Karpas-422 (cell line): ENCODE measurements around the gene TRPM8. TPM values are rescaled to one million over a fixed set of nuclear protein-coding genes. Genes with fewer than 3 reads are reported as not detected.

Experiments
- DNase-seq: peaks from one replicate; pipeline ENCODE4 v3.0.0-alpha.2; 2015
- H2AFZ ChIP-seq: fragments of 200-600 bp; sonication (generic); 2 replicates; pipeline ENCODE4 v1.6.1; 2014; ENCODE audit warnings: antibody characterized with exemption, low read length, mixed read lengths
- H3K27ac ChIP-seq: fragments of 200-600 bp; sonication (generic); 2 replicates; pipeline ENCODE4 v1.5.1; 2014; ENCODE audit warnings: mild to moderate bottlenecking, low read length, moderate library complexity
- H3K27me3 ChIP-seq: fragments of 200-600 bp; sonication (generic); 2 replicates; pipeline ENCODE4 v1.6.1; 2014; ENCODE audit warnings: low read length, mixed read lengths
- H3K36me3 ChIP-seq: fragments of 200-600 bp; sonication (generic); 2 replicates; pipeline ENCODE4 v1.6.1; 2014; ENCODE audit warnings: low read length, mixed read lengths; ENCODE audit not compliant: insufficient read depth
- H3K4me1 ChIP-seq: fragments of 200-600 bp; sonication (generic); 2 replicates; pipeline ENCODE4 v1.6.1; 2014; ENCODE audit warnings: mild to moderate bottlenecking, low read length, mixed read lengths
- H3K4me2 ChIP-seq: fragments of 200-600 bp; sonication (generic); 2 replicates; pipeline ENCODE4 v1.6.1; 2014; ENCODE audit warnings: low read length, low read depth, mild to moderate bottlenecking; ENCODE audit not compliant: poor library complexity, severe bottlenecking
- H3K4me3 ChIP-seq: fragments of 200-600 bp; sonication (generic); 2 replicates; pipeline ENCODE4 v1.5.1; 2014; ENCODE audit warnings: mild to moderate bottlenecking, antibody characterized with exemption, low read length, mixed read lengths
- H3K79me2 ChIP-seq: fragments of 200-600 bp; sonication (generic); 2 replicates; pipeline ENCODE4 v1.6.1; 2014; ENCODE audit warnings: mild to moderate bottlenecking, low read length, mixed read lengths
- H3K9ac ChIP-seq: fragments of 200-600 bp; sonication (generic); 2 replicates; pipeline ENCODE4 v1.6.0; 2014; ENCODE audit warnings: low read length
- H3K9me2 ChIP-seq: fragments of 200-600 bp; sonication (generic), shearing (Covaris generic); replicated peaks from 2 replicates; pipeline ENCODE4 v1.6.0; 2014; ENCODE audit warnings: mild to moderate bottlenecking, low read length, moderate library complexity; ENCODE audit not compliant: insufficient read depth
- H3K9me3 ChIP-seq: fragments of 300-700, 200-600 bp; sonication (generic); 2 replicates; pipeline ENCODE4 v1.6.1; 2014; ENCODE audit warnings: low read length, mixed read lengths
- H4K20me1 ChIP-seq: fragments of 200-600 bp; sonication (generic); 2 replicates; pipeline ENCODE4 v1.6.1; 2014; ENCODE audit warnings: mild to moderate bottlenecking, antibody characterized with exemption, low read length, low read depth; ENCODE audit not compliant: insufficient read depth
- total RNA-seq: library from RNA; depleted of rRNA; stranded (reverse); fragments of >200 nt; shearing (Covaris generic); gene quantifications from 2 replicates; pipeline ENCODE4 v1.2.3, GENCODE V29; 2014; ENCODE audit warnings: low replicate concordance

TRPM8 gene
- total RNA-seq, 1 experiment from 2014 or later = not detected

DNA sequence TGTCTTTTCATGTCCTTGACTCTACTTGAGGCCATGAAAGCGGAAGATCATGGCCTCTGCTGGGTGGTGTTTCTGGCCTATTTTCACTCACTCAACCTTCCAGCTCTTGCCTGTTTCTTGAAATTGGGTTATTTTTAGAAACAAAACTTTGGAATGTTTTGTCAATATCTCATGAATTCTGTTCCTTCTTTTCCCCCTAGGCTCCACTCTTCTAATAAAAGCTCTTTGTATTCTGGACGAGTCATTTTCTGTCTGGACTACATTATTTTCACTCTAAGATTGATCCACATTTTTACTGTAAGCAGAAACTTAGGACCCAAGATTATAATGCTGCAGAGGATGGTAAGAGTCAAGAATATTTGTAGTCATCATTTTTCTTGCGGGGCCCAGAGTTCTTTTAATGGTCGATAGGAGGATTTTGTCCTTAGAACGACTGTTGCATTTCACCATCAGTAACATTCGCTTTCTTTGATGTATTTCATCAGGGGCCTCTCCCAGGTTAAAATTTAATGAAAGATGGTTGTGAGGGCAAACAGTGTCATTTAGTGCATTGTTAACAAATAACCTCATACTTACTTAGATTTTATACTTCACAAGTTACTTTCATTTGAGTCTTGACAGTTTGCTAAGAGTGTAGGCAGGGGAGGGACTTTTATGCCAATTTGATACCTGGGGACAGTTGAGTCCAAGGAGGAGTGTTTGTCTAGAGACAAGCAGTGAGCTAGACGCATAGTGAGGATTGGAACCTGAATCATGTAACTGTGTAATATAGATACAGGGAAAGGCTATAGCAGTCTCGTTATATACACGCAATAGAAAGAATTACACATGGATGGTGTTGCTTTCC, 64.6 kb downstream of the TRPM8 start:
- no peak overlapping the region for H2AFZ ChIP-seq
- peaks cover 13% of the 10 kb centered on the region for H3K4me1 ChIP-seq
- DNase-seq = no peak
- H3K9ac ChIP-seq = no peak overlapping the region
- no peaks in the 10 kb centered on the region for H3K9me2 ChIP-seq
- H3K9me3 ChIP-seq = no peaks in the 10 kb centered on the region
- no peaks in the 10 kb centered on the region for H3K36me3 ChIP-seq
- no peak overlapping the region for H3K4me2 ChIP-seq
- no peaks in the 10 kb centered on the region for H3K27me3 ChIP-seq
- H3K79me2 ChIP-seq = no peaks in the 10 kb centered on the region
- H3K27ac ChIP-seq = no peak overlapping the region
- H4K20me1 ChIP-seq = no peaks in the 10 kb centered on the region; the same call in 1 of the 2 replicates
- no peak overlapping the region for H3K4me3 ChIP-seq

DNA sequence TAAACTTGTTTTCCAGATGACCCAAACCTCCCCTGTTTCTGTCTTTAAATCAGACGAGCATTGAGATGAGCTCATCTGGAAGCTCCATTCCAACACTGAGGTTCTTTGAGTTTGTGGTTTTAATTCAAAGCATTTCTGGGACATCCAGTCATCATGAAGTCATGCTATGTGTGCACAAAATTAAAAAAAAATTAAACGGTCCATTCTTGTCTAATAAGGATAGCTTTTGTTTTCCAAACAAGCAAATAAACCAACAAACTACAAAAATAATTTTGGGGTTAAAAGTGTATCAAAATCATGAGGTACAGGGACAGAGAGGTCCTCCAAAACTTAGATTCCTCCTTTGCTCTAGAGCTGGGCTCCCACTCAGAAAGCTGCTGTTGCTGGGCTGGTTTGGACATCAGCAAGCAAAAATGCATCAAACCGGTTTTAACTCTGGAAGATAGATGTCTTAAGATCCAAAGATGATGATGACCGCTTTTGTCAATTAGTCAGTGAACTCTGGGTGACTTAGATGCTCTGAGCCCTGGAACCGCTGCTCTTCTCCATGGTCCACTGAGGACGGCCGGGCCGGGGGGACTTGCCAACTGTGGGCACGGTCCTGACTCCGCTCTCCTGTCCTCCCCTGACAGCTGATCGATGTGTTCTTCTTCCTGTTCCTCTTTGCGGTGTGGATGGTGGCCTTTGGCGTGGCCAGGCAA, 65.4 kb downstream of the TRPM8 start:
- no peak for DNase-seq
- Histone ChIP-seq H3K4me3 (no peak overlapping the region), H4K20me1 (no peaks in the 10 kb centered on the region; the same call in 1 of the 2 replicates), H3K79me2 (no peaks in the 10 kb centered on the region), H3K4me2 (no peak overlapping the region), H3K27me3 (no peaks in the 10 kb centered on the region), H2AFZ (no peak overlapping the region), H3K27ac (no peak overlapping the region), H3K36me3 (no peaks in the 10 kb centered on the region), H3K9me3 (no peaks in the 10 kb centered on the region), H3K4me1 (peaks cover 13% of the 10 kb centered on the region), H3K9me2 (no peaks in the 10 kb centered on the region), H3K9ac (no peak overlapping the region)

DNA sequence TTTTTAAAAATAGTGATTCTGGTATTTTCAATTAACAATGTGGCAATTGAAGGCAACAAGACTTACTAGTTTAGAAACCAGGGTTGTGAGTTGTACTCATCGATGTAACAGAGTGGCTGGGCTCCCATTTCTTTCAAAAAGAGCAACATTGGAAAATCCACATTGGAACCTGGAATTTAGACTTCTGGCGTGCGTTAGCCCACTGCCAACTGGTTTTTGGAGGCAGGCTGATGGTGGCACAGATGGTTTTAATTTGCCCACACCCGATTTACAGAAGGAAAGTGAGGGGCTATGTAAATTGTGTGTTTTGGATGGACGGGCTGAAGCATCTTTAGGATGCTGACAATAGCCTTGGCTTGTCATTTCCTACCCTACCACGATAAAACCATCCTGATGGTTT, 66.3 kb downstream of the TRPM8 start:
- Histone ChIP-seq H3K79me2 (no peaks in the 10 kb centered on the region), H3K9ac (no peak overlapping the region), H3K27me3 (no peaks in the 10 kb centered on the region), H3K9me3 (no peaks in the 10 kb centered on the region), H3K4me1 (peaks cover 13% of the 10 kb centered on the region), H3K36me3 (no peaks in the 10 kb centered on the region), H2AFZ (no peak overlapping the region), H3K27ac (no peak overlapping the region), H3K9me2 (no peaks in the 10 kb centered on the region), H3K4me3 (no peak overlapping the region), H3K4me2 (no peak overlapping the region), H4K20me1 (no peaks in the 10 kb centered on the region; the same call in 1 of the 2 replicates)
- DNase-seq = no peak

DNA sequence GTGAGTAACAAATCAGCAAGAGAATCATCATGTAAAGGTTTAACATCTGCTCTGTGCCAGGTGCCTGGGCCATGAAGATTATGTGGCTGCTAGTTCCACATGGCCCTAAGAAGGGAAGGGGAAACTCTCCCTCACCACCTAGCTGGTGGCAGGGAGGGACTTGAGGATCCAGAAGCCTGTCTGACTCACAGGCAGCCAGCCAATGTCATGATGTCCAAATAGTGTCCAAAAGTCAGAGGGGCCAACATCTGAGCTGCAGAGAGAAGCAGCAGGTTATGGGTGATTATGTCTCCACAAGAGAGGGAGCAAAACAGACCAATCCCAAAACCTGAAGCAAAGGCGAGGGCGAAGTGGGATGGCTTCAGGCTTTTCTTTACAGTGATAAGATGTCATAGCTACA, 71.4 kb downstream of the TRPM8 start:
- H3K4me3 ChIP-seq = no peak overlapping the region
- H2AFZ ChIP-seq = no peak overlapping the region
- no peak overlapping the region for H3K27ac ChIP-seq
- no peak for DNase-seq
- H3K9ac ChIP-seq = no peak overlapping the region
- no peaks in the 10 kb centered on the region for H3K27me3 ChIP-seq
- no peaks in the 10 kb centered on the region for H4K20me1 ChIP-seq
- no peaks in the 10 kb centered on the region for H3K9me3 ChIP-seq
- H3K9me2 ChIP-seq = no peaks in the 10 kb centered on the region
- no peaks in the 10 kb centered on the region for H3K79me2 ChIP-seq
- no peaks in the 10 kb centered on the region for H3K4me1 ChIP-seq
- H3K36me3 ChIP-seq = no peaks in the 10 kb centered on the region
- H3K4me2 ChIP-seq = no peak overlapping the region

DNA sequence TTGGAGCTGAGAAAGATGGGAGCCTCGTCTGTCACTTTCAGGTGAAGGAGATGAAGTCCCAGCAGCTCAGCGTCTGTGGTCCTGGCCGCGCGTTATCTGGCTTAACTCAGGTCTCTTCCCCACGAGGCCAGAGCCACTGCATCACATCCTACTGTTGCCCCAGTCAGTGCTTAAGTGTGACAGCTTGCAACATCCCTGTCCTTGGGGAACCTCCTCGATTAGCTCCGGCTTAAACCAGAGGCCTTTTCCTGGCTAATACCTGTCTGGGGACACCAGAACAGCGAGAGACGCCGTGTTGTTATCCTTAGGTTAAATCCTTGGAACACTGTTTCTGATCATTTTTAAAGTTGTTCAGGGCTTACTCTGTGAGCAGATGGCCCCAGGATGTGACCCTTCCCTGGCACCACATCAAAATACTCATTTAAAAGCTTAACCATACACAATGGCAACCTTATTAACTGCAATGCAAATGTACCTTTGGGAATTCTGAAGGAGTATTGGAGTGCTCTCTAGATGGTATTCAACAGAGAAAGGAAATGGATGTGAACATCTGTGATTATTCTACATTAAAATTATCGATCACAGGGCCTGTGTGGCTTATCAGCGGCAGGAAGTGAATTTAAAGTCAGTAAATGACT, 72.2 kb downstream of the TRPM8 start:
- no peak overlapping the region for H2AFZ ChIP-seq
- H3K4me2 ChIP-seq = no peak overlapping the region
- no peak overlapping the region for H3K27ac ChIP-seq

DNA sequence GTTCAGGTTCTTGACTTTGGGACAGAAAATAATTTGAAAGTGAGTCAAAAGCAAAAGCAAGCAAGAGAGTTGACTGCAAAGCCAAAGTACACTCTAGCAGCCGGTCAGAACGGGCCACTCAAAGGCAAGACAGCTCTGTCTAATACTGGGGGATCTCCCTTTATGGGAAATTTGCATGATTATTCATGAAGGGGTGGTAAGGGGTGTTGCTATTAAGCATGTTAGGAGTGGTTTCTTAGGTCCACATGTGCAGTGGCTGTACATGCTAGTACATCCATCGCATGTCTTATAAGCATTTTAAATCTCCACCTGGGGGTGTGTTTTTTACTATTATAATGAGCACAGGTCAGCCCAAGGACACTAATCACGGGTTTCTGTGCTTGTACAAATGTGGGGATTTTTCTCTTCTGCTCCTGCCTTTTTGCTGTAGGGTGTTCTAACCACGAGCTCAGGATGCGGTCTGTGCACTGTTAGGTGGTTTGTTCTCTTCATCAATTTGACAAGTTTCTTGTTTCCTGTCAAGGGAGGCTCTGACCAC, 73.2 kb downstream of the TRPM8 start:
- no peaks in the 10 kb centered on the region for H3K4me1 ChIP-seq
- no peaks in the 10 kb centered on the region for H4K20me1 ChIP-seq
- no peak overlapping the region for H3K9ac ChIP-seq
- H3K27me3 ChIP-seq = no peaks in the 10 kb centered on the region
- no peak overlapping the region for H3K4me3 ChIP-seq
- no peaks in the 10 kb centered on the region for H3K36me3 ChIP-seq
- no peaks in the 10 kb centered on the region for H3K9me2 ChIP-seq
- H2AFZ ChIP-seq = no peak overlapping the region
- no peak for DNase-seq
- no peak overlapping the region for H3K27ac ChIP-seq
- H3K79me2 ChIP-seq = no peaks in the 10 kb centered on the region
- H3K9me3 ChIP-seq = no peaks in the 10 kb centered on the region
- H3K4me2 ChIP-seq = no peak overlapping the region

More for the DNA sequence above, 72.2 kb downstream of the TRPM8 start:
- Histone ChIP-seq H3K4me1 (no peaks in the 10 kb centered on the region), H3K9ac (no peak overlapping the region), H4K20me1 (no peaks in the 10 kb centered on the region), H3K9me2 (no peaks in the 10 kb centered on the region), H3K9me3 (no peaks in the 10 kb centered on the region), H3K36me3 (no peaks in the 10 kb centered on the region), H3K4me3 (no peak overlapping the region), H3K27me3 (no peaks in the 10 kb centered on the region), H3K79me2 (no peaks in the 10 kb centered on the region)
- DNase-seq = no peak

DNA sequence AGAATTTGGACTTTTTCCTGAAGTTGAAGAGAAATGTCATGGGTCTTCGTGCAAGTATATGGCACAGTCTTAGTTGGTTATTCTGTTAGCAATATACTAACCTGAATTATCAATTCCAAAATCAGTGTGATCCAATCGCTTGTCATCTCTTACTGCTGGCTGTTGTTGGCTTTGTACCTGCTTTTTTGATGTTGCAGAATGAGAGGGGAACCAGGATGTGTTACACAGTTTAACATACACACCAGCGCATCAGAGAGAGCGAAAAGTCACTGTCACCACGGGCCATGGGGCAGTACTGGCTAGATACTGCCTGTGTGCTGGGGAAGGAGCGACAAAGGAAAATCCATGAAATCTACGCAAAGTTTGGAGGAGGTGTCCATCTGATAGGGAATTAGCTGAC, 74.0 kb downstream of the TRPM8 start:
- DNase-seq = no peak
- Histone ChIP-seq H3K9me2 (no peaks in the 10 kb centered on the region), H3K79me2 (no peaks in the 10 kb centered on the region), H3K4me3 (no peak overlapping the region), H3K4me1 (no peaks in the 10 kb centered on the region), H3K4me2 (no peak overlapping the region), H3K9me3 (no peaks in the 10 kb centered on the region), H3K27ac (no peak overlapping the region), H4K20me1 (no peaks in the 10 kb centered on the region), H2AFZ (no peak overlapping the region), H3K27me3 (no peaks in the 10 kb centered on the region), H3K9ac (no peak overlapping the region), H3K36me3 (no peaks in the 10 kb centered on the region)
